A549 (cell line): ENCODE data around the gene PSIP1.

Source experiments
- CBX8 ChIP-seq: fragments of 200-600 bp; sonication (generic); IDR thresholded peaks from 2 replicates; pipeline ENCODE4 v1.6.1; 2016
- CEBPB ChIP-seq, 2 experiments: fragments of >200 bp in 1 of 2; sonication (Bioruptor Twin) in 1 of 2; formaldehyde crosslinking in 1 of 2; IDR thresholded peaks; 2 replicates each; pipeline ENCODE4 v1.6.1; 2012 to 2016
- CTCF ChIP-seq: fragments of >200 bp; sonication (Bioruptor Twin); formaldehyde crosslinking; IDR thresholded peaks from 3 replicates; pipeline ENCODE4 v1.5.1; 2016
- EP300 ChIP-seq, 2 experiments: fragments of >200 bp; sonication (Bioruptor Twin); formaldehyde crosslinking; IDR thresholded peaks; 2 replicates in 1 of 2; 3 replicates in 1 of 2; pipeline ENCODE4 v1.6.1; 2016 to 2017
- GATA3 ChIP-seq: IDR thresholded peaks from 2 replicates; pipeline ENCODE4 v1.6.1; 2012; ENCODE audit warnings: borderline replicate concordance
- RFX5 ChIP-seq: fragments of 450-650 bp; IDR thresholded peaks from 2 replicates; pipeline ENCODE4 v1.7.1; 2014; ENCODE audit warnings: antibody characterized with exemption, mild to moderate bottlenecking, moderate library complexity

- TF ChIP-seq GATA3, result no peak
- TF ChIP-seq RFX5, result no peak
- TF ChIP-seq CBX8, result no peak
- no peak for TF ChIP-seq CTCF
- no peak for TF ChIP-seq CEBPB (IDR thresholded peaks at IDR 0.05)
- no peak for TF ChIP-seq EP300 (IDR thresholded peaks at IDR 0.05)
Measured at GRCh38 chr9:15430920-15431844, 79.6 kb downstream of the PSIP1 start.
